NOMO-1 treated with DMSO at 0.1 percent for 48 hours (cell line): ENCODE results near the gene LMBRD1.
"Not testable (repeated sequence)": the region's sequence is repeated elsewhere in the genome, so short reads cannot be mapped to it uniquely, and the experiment has no call there.

ENCODE experiments used
- DNase-seq: peaks from one replicate; lab custom pipeline; 2025; ENCODE audit not compliant: unreplicated experiment; lab: John Stamatoyannopoulos, UW

Gene LMBRD1

GRCh38 chr6:69756366-69756765 lies 40.4 kb downstream of the LMBRD1 start:
- no peak for DNase-seq

GRCh38 chr6:69735027-69735426 lies 61.8 kb downstream of the LMBRD1 start:
- DNase-seq, result no peak

GRCh38 chr6:69732640-69733039 lies 64.2 kb downstream of the LMBRD1 start:
- DNase-seq, result peak; percentile 2

- DNase-seq, result no peak
Measured at GRCh38 chr6:69732045-69732444, 64.8 kb downstream of the LMBRD1 start.

GRCh38 chr6:69729870-69730449 lies 66.8 kb downstream of the LMBRD1 start:
- peak; percentile 16 for DNase-seq

- no peak for DNase-seq
Measured at GRCh38 chr6:69722683-69723082, 74.1 kb downstream of the LMBRD1 start.

GRCh38 chr6:69719602-69720193 lies 77.1 kb downstream of the LMBRD1 start:
- peak; percentile 6 for DNase-seq

- no peak for DNase-seq
Measured at GRCh38 chr6:69706724-69707123, 90.1 kb downstream of the LMBRD1 start.

GRCh38 chr6:69705954-69706353 lies 90.9 kb downstream of the LMBRD1 start:
- DNase-seq, result no peak

- no peak for DNase-seq
Measured at GRCh38 chr6:69704916-69705315, 91.9 kb downstream of the LMBRD1 start.

- DNase-seq, result no peak
Measured at GRCh38 chr6:69699655-69700054, 97.2 kb downstream of the LMBRD1 start.

- peak; percentile 57 for DNase-seq
Measured at GRCh38 chr6:69696273-69696672, 100.5 kb downstream of the LMBRD1 start.

GRCh38 chr6:69693762-69694161 lies 103.0 kb downstream of the LMBRD1 start:
- DNase-seq, result no peak

- no peak for DNase-seq
Measured at GRCh38 chr6:69690986-69691385, 105.8 kb downstream of the LMBRD1 start.

GRCh38 chr6:69680302-69680701 lies 116.5 kb downstream of the LMBRD1 start:
- DNase-seq, result no peak

GRCh38 chr6:69673298-69673697 lies 123.5 kb downstream of the LMBRD1 start:
- no peak for DNase-seq

GRCh38 chr6:69668916-69669315 lies 127.9 kb downstream of the LMBRD1 start:
- no peak for DNase-seq

- DNase-seq, result not testable (repeated sequence)
Measured at GRCh38 chr6:69666779-69667178, 130.0 kb downstream of the LMBRD1 start.

GRCh38 chr6:69665437-69665836 lies 131.4 kb downstream of the LMBRD1 start:
- no peak for DNase-seq

GRCh38 chr6:69664551-69664950 lies 132.3 kb downstream of the LMBRD1 start:
- no peak for DNase-seq

- DNase-seq, result no peak
Measured at GRCh38 chr6:69663215-69663614, 133.6 kb downstream of the LMBRD1 start.

- DNase-seq, result no peak
Measured at GRCh38 chr6:69650703-69651102, 146.1 kb downstream of the LMBRD1 start.

- DNase-seq, result no peak
Measured at GRCh38 chr6:69647726-69648125, 149.1 kb downstream of the LMBRD1 start.
